NAMALWA (cell line): Measurements from ENCODE around the gene CLEC18B.
A peak's percentile ranks its signal among the peaks of the same experiment; 100 is the strongest.
"Not testable (repeated sequence)": the region's sequence is repeated elsewhere in the genome, so short reads cannot be mapped to it uniquely, and the experiment has no call there.

Experiments used
- DNase-seq: peaks from one replicate; pipeline ENCODE4 v3.0.0-alpha.2; 2015; ENCODE audit warnings: low spot score

CLEC18B gene

DNA sequence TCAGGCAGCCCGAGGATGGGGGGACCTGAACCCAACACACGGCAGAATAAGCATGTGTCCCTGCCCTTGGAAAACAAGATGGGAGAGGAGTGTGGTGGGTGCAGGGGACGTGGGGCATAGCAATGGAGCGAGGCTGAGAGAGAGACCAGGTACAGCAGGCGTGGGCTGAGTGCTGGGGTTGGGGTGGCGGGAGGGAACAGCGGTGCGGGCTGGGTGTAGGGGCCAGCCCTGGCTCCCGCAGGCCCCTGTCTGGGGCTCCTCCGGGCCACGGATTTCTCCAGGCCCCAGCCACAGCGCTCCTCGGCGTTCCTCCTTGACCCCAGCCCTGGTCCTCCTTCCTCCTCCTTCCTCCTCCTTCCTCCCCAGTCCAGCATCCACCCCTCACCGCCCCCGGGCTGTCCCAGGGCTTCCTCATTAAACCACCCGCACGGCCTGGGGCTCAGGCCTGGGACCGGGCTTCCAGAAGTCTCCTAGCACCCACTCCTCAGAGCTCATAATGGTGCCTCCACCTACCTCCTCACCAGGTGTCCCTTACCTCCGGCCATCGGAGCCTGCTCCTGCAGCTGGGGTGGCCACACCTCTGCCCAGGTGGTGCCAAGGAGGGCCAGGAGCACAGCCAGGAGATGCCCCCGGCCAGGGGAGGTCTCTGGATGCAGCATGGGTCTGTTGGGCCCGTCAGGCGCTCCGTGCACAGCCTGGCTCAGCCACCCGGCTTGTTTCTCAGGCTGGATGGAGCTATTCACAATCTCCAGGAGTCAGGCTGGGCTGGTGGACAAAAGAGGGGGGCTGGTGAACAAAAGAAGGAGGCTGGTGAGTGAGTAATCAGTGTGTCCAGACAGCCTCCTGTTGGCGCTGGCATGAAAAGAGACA is at the start of gene CLEC18B:
CLEC18B (minus strand) TSS at position 867 of the 870 bp plus-strand sequence; CDS start at position 659, 208 bp downstream.
- DNase-seq, result not testable (repeated sequence)

DNA sequence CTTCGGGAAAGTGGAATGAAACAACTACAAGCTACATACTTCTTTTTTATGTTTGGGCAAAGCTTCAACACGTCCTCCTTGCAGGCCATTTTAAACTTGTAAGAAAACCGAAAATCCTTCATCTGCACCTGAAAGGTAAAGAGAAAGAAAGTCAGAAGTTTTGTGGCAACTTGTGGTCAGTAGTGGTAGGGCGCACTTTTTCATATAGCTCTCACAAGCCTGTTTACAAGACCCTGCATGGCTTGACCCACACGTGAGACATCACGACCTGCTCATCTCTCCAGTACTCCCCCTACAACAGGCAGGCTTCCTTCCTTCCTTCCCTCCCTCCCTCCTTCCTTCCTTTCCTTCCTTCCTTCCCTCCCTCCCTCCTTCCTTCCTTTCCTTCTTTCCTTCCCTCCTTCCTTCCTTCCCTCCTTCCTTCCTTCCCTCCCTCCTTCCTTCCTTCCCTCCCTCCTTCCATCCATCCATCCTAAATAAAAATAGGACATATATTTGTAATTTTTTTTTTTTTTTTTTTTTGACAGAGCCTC is 48.7 kb upstream of the CLEC18B start:
- DNase-seq, result peak; percentile 25

DNA sequence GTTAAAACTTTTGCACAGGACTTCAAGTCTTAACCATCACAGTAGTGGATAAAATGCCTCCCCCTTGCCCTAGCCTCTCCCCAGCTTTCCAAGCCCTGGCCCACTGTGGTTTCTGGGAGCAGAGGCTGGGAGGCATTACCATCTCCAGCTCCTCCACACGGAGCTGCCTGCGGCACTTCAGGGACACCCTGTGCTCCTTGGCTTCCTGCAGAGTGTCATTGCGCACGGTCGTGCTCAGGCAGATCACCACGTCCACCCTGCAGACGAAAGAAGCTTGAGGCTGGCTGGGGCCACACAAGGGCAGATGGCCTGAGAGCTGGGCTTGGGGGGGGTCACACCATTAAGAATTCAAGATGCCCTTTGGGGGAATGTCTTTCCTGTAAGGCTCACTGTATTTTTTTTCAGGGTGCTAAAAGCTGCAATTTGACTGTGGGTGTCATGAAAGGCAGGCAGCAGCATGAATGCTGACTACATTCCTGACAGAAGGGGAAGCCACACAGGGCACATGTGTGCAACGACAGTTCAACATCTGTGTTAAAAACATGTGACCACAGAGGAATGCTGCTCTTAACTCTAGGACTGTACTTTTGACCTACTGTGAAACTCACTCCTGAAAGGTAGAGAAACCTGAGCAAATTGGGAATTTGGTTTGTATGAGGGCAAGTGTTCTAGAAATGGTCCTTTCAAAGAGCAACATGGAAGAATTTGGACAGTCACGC is 47.7 kb upstream of the CLEC18B start:
- no peak for DNase-seq

DNA sequence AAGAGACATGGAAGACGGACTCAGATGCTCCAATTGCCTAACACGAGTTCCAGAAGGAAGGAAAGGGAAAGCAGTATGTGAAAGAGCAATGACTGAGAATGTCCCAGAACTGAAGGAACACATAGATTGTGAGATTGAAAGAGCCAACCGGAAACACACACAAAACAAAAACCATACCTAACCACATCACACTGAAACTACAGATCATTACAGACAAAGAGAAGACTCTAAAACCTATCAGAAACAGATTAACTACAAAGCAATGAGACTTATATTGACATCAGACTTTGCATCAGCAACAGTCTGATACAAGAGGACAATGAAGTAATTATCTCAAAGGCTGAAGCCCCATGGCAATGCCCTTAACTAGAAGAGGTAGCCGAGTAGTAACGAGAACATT is 45.6 kb upstream of the CLEC18B start:
- DNase-seq, result no peak

DNA sequence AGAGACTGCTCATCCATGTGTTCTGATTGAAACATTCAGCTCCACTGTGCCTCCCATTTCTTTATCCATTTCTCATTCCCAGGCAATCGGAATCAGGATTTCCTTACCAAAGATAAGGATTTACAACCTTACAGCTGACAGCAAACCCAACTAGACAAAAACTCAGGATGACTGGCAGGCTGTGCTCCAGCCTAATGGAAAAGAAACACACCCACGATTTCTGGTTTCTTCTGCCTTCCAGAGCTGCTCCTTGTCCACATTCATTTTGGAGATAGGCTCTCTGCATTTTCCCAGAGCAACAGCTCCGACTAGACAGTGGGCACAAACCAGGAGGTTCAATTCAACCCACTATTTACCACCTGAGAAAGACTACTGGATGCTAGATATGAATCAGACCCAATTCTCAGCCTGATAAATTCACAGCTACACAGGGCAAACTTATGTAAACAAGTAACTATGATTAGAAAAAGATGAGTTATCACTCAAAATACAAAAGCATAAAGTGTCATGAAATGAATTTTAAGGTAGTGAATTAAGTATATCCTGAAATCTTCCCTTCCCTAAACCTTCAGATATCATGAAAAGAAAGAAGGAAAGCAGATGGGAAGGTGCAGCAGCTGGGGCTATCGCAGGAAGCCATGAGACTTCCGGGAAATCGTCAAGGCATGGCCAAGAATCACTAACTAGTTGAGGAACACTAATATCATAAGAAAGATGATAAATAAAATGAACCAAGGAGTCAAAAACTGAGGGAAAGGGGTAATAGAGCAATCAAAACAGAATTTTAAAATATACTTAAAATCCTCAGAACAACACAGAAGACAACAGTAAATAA is 44.8 kb upstream of the CLEC18B start:
- no peak for DNase-seq

DNA sequence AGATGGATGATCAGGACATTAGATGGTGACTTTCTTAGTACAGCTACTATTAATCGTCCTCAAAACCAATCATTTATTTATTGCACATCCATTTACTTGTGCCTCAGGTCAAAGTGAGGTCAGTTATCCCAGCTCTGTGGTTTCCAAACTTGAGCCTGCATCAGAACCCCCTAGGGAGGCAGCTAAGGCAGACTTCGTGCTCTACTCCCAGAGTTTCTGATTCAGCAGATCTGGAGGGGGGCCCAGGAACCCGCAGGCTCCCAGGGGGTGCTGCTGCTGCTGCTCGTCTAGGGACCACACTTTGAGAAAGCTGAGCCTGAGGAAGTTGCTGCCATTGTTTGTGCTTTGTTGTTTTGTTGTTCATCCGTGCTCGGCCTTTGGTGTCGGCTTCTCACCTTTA is 44.0 kb upstream of the CLEC18B start:
- DNase-seq, result no peak

DNA sequence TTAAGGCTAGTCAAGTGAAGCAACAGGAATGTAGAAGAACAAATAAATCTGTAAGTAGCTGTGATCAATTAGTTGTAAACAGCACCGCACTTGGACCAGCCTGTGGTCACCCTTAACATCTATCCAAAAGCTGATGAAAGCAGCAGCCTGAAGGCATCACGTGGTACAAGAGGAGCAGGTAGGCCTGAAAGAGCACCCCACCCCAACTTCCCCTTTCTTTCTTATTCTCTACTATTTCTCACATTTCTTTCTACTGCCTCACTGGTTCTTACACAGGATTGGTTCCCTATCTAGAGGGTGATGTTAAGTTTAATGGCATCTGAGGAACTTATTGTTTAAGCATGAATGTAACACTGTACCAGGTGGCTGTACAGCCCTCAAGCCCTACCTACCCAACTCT is 42.6 kb upstream of the CLEC18B start:
- no peak for DNase-seq

DNA sequence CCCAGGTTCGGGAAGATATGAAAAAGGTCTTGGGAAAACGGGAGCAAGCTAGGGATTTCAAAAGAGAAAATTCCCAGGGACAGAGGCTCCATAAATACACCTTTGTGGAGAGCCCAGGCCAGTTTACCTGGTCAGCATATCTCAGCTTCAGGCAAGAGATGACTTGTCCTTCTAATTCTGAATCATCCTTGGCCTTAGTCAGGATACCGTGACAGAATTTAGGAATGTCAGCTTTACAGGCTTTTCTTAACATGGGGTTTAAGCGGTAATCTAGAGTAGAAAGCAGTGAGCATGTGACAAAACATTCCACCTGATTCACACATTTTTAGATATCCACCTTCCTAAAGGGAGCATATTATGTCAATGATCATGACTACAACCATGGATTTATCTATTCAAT is 41.1 kb upstream of the CLEC18B start:
- DNase-seq, result no peak

DNA sequence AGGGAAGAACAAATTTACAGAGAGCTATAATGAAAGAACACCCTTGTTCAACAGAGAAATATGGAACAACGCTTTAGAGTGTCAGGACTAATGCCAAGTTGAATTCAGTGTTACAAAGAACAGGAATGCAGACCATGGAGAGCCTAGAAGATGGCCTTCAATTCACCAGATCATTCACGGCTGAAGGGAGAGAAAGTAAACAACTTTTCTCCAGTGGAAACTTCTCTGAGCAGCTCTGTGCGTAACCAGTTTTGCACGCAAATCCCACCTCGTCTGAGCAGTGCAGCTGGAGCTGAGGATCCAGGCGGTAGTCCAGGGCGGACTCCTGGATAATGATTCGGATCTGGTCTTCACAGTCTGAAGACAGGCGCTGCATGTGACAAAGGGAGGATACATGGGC is 40.5 kb upstream of the CLEC18B start:
- no peak for DNase-seq

DNA sequence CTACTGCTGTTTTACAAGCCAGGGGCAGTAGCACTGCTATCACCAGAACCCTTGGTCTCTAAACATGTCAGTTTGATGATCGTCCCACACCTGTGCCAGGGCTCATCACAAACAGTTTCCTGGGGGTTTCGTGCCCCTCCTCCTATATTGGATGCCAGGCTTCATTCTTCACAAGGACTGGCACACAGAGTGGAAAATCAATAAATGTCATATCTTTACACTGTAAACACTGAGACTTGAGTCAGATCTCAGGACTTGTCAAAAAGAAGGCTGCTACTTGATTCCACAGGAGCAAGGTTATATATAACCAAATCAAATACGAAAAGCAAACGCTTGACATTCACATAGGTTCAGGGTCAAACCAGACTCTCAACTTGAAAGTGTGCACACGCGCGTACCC is 39.3 kb upstream of the CLEC18B start:
- DNase-seq, result no peak

DNA sequence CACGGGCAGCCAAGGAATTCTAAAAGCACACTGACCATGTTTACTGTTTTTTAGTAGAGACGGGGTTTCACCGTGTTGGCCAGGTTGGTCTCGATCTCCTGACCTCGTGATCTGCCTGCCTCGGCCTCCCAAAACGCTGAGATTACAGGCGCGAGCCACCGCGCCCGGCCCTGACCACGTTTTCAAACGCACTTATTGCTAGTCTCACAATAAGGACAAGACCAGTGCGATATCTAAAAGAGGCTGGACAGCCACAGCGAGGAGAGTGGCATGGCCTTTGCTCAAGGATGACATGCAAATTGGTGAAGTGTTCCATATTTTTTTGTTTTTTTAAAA is 35.0 kb upstream of the CLEC18B start:
- DNase-seq, result no peak

DNA sequence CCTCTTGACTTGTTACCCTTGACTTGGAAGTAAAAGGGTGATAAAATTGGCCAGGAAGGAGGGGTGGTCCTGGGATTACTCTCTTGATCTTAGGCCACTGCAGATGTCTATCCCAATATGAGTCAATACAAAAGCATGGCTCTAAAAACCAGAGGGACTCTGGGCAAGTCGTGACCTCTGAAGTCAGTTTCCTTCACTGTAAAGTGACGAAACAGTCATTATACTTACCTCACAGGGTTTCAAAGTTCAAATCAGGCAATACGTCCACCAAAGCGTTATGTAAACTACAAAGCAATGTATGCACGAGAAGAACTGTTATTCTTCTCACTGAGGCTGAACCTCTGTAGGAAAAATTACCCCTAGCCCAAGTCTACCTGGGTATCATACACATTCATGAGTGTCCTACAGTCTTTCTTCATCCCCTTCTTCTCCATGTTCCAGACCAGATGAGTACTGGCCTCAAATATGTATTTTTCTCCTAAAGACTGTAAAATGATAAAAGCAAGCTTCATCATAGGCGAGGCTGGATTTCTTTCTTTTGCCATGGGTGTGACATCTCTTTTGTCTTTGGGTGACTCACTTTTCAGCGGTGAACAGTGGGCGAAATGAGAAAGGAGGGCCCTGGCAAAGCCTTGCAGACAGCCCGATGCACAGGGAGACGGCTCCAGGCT is 34.5 kb upstream of the CLEC18B start:
- DNase-seq, result no peak

DNA sequence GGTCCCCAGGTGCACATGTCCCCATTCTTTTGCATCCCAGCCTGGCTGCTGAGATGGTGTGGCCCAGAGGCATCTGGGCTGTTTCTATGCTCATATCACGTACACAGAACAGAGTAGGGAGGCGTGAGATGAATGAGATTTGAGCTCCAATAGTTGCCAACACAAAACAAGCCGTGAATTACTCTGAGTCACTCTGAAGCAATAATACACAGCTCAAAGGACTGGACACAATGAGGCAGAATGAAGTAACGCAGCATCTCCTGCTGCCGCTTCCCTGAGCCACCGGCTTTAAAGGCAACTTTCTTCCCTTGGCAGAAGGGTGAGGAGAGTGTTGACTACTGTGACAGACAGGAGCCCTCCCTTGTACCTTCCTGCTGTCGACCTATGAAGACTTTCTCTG is 33.9 kb upstream of the CLEC18B start:
- no peak for DNase-seq

DNA sequence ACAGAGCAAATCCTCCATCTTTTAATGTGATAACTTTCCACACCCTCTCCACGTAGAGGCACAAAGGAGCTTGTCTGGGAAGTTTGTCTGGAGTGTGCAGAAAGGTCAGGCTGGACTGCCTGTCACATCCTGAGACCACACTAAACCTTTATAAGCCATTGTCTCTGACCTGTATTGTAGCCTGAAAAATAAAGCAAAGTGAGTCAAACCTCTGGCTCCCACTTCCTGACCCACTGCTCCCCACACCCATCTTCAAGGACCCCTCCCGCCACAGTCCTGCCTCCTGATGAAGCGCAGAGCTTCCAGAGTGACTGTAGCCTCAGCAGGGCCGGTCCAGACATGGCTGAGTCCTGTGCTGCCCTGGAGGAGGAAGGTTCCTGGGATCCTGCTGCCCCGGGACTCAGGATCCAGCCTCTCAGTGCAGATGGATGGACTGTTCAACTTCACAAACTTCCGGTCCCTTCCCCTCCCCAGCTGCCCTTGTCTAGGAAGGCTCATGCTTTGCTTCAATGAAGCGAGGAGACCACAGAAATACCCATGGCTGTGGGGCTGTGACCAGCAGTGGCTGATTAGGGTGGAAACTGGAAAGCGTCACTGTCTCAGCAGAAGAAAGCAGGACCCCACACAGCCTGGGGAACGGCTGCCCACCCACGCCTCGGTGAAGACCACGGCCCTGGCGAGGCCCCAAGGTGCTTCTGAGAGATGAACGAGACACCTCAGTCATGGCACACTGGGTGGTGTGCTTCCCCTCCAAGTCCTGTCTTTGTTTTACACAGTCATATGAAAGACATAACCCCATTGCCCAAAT is 30.9 kb upstream of the CLEC18B start:
- peak; percentile 68 for DNase-seq

DNA sequence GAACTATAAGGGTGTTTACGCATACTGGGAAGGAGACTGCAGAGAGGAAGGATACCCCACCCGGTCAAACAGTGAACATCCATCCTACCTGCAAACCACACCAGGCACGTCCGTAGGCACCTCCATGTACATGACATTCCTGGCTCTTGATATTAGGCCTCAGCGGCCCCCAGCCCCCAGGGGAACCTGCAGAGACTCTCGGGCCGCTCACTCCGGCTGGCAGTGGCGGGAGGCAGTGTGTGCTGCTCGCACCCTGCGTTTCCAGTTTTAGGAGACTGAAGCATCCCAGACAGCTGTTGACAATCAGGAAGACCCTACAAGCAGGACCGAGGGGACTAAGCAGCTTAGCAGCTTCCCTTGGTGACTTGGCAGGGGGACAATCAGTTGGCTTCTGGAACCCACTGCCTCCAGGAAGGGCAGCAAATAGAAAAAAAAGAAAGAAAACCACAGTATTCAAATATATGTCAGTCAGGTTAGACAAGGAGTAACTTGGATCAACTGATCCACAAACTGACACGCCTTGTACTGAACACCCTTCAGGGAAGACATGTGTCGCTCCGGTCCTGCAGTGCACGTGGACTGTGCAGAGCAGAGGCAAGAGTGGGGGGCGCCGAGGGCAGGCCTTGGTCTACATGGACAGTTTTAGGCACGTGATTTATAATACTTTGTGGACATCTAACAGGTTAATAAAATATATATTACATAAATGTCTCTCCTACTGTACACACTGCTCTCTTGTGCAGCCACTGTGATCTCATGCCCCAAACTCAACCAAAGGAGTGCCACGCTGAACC is 29.9 kb upstream of the CLEC18B start:
- no peak for DNase-seq

DNA sequence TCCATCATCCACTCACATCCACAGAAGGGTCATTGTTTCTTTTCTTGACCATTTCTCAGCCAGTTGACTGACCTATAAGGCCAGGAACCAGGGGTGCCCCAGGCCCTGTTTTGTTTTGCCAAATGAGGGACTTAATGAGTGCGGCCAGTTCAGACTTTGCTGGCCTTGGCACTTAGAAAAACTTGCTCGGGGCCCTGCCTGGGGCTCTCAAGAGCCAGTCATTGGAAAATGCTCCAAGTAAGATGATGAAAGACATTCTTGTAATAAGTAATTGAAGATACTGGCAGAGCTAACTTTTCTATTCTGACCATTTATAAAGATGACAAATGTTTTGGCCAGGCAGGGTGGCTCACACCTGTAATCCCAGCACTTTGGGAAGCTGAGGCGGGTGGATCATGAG is 29.0 kb upstream of the CLEC18B start:
- DNase-seq, result no peak

DNA sequence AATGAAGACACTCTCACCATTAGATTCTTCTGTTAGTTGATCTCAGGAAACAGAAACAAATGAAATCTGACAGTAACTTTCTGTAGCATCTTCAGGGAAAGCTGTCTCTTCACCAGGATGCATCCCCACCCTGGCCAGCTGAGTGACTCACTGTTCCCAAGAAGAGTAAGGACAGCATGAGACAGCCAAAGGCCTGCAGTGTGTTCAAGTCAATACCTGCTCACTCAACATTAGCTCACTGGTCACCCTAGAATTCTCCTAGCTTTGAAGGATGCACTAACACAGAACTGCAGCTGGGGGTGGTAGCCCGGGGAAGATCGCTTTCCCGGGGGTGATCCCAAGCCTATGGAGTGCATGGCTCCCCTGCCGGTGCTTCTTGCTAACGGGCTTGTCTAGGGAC is 28.2 kb upstream of the CLEC18B start:
- DNase-seq, result no peak

DNA sequence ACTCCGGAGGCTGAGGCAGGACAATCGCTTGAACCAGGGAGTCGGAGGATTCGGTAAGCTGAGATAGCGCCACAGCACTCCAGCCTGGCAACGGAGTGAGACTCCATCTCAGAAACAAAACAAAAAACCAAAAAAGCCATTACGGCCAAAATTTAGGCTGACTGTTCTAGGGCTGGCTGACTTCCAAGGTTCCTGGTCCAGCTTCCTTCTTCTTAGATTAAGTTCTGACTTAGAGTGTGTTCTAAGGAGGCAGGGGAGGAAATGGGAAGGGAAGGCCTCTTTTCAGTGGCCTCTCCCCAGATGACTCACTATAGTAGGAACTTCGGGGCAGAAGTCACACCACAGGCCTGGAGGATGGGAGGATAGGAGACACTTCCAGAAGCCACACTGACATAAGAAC is 27.7 kb upstream of the CLEC18B start:
- DNase-seq, result no peak

DNA sequence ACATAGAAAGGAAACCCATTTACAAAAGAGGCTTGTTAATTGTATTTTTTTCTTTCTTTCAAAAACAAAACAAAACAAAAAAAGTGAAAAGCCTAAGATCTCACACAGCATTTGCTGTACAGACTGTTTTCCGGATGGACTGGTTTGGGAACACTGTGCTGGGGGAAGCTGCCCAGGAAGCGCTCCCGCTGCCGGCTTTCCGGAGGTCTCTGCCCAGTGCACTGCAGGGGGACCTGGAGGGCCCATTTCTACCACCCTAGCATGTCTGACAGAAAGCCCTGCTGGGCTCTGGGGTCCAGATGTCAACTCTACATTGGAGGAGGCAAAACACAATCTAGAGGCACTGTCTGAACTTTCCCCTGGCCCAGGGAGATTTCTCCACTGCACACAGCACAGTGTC is 26.3 kb upstream of the CLEC18B start:
- DNase-seq, result no peak

DNA sequence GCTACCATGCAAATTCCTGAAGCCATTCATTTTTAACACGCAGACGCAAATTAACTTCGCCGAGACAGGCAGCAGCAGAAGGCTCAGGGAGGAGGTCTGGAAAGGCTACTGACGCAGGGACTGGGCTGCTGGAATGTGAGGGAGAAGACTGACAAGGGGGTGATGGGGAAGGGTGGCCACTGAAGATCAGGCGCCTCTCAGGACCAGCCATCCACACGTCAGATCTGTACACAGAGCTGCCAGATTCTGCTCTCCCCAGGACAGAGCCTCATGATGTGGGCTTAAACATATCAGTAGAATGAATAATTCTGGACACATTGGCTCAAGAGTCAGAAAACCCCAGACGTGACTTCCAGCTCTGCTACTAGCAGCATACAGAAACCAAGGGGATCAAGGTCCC is 25.6 kb upstream of the CLEC18B start:
- DNase-seq, result no peak
